HG02759 (cell line): Measurements from ENCODE around the gene PTPRJ.

ENCODE experiments used
- ATAC-seq: cut with Tn5 transposase; IDR thresholded peaks from one replicate; pipeline ENCODE4 v1.9.1; 2021; ENCODE audit warnings: mild to moderate bottlenecking, moderate library complexity; ENCODE audit not compliant: unreplicated experiment

PTPRJ gene

DNA sequence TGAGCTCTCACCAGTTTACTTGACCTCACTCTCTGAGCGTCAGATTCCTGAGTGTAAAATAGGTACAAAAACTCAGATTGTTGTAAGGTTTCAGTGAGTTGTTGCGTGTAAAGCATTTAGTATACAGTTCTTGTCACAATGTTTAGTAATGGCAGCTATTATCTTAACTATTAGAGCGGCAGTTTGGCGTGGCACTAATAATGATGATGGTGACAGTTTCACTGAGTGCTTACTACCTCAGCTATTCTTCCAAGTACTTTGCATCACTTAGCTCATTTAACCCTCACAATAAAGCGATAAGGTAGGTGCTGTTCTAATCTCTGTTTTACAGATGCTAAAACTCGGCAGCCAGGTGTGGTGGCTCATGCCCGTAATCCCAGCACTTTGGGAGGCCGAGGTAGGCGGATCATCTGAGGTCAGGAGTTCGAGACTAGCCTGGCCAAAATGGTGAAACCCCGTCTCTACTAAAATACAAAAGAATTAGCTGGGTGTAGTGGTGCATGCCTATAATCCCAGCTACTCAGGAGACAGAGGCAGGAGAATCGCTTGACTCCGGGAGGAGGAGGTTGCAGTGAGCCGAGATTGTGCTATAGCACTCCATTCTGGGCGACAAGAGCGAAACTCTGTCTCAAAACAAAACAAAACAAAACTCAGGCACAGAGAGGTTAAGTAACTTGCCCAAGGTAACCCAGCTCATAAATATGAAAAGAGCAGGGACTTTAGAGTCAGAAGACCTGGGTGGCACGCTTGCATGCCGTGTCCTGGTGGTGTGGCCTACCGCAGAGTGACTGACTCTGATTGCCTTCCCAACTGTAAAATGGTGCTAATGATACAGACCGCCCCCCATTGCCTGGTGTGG, 76.2 kb downstream of the PTPRJ start:
- ATAC-seq: no peak

DNA sequence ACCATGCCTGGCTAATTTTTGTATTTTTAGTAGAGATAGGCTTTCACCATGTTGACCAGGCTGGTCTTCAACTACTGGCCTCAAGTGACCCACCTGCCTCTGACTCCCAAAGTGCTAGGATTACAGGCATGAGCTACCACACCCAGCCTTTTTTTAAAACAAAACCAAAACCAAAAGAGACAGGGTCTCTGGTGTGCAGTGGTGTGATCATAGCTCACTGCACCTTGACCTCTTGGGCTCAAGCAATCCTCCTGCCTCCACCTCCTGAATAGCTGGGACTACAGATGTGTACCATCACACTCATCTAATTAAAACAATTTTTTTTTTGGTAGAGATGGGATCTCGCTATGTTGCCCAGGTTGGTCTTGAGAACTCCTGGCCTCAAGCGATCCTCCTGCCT, 77.7 kb downstream of the PTPRJ start:
- no peak for ATAC-seq

DNA sequence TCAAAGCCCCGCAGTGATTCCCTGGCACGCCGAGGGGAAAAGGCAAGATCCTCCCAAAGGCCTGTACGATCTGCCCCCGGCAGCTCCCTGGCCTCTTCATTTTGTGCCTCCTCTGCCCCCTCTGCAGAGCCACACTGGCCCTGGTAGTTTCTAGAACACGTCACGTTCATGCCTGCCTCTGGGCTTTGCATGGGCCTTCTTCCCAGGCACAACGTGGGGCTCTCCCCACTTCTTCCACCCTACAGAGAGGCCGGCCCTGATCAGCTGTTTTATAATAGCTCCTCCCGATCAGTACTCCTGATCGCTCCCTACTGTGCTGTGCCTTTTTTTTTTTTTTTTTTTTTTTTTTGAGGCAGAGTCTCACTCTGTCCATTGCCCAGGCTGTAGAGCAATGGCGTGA, 78.4 kb downstream of the PTPRJ start:
- ATAC-seq: no peak

DNA sequence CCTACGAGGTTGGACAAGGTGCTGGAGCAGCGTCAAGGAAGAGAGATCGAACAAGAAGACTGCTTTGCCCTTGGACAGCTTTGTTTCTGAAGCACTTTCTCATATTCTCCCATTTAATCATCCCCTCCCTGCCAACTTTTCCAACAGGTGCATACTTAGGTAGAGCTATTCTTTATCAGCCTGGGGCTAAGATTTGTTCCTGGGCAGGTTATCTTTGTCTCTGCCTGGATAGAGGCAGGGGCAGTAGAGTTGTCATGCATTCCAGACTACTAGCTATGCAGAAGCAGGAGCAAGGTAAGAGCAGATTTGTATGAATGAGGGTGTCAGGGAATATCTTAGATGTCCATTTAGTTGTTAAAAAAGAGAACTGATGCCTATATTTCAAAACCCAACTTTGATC, 82.3 kb downstream of the PTPRJ start:
- ATAC-seq: no peak

DNA sequence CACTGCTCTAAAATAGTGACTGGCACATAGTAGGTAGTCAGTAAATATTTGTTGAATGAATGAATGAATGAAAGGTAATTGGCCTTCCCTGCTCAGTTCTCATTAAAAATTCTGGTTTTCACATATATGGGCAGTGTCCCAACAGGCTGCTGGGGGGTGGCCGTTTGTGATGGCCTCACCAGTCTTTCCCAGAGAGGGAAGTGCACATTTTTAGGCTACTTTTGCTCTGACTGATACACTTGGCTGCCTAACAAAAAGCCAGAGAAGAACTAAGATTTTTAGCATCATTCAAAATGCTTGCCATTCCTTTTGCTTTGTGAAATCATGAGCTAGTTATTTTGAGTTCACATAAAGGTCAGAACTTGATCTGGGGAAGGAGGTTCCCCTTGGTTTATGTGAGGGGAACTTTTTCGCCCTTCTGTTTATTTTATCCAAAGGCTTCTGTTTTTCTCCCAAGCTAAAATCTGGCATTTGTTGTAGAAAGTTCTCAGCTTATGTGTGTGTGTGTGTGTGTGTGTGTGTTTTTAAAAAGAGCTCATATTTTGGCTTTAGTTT, 83.1 kb downstream of the PTPRJ start:
- no peak for ATAC-seq

DNA sequence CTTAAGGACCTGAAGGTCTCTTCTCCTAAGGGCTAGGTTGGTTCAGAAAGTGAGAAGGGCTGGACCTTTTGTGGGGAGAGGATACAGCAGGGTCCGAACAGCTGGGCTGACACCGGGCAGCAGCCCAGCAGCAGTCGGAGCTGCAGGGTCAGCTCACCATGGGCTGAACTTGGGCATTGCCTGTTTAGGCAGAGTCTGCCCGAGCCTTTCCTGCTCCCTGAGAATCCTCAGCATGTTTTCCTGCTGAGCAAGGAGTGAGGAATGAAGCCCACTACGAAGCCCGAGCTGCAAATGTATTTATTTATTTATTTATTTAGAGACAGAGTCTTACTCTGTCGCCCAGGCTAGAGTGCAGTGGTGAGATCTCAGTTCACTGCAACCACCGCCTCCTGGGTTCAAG, 83.9 kb downstream of the PTPRJ start:
- ATAC-seq: no peak

DNA sequence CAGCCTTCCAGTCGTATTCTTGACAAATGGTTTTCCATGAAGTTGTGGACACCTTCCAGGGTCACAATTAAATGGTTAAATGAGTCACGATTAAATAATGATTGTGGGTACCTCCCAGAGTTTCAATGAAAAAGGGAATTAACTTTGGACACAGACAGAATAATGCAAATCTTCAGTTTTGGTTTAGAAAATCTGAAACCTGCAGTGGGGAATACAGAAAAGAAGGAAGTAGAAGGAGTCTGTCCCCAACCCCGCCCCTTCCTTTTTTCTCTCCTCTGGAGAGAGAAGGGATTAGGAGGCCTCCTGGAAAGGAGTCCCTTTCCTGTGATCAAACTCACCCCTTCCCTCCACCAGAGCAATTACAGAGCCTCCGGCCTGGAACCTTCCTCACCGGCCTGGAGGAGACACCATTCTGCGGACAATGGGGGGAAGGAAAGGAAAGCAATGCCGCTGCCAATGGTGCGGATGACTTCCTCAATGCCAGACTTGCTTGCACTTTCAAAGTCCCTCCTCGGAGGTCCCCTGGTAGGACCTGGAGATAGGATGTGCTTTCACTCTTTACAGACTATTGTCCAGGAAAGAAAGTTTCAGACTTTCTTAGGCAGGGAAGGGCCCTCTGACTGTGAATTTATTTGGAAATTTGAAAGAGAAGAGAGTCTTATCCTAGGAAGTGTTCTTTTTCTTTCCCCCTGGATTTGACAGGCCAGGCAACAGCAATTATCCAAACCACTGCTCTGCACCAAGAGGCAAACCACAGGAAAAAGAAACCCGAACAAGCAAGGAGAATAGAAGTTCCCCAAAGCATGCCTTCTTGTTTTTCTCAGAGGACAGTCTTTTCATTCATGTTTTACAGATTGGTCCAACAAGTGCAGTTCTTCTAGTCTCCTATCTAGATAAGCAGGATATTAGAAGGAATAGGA, 86.8 kb downstream of the PTPRJ start:
- no peak for ATAC-seq

DNA sequence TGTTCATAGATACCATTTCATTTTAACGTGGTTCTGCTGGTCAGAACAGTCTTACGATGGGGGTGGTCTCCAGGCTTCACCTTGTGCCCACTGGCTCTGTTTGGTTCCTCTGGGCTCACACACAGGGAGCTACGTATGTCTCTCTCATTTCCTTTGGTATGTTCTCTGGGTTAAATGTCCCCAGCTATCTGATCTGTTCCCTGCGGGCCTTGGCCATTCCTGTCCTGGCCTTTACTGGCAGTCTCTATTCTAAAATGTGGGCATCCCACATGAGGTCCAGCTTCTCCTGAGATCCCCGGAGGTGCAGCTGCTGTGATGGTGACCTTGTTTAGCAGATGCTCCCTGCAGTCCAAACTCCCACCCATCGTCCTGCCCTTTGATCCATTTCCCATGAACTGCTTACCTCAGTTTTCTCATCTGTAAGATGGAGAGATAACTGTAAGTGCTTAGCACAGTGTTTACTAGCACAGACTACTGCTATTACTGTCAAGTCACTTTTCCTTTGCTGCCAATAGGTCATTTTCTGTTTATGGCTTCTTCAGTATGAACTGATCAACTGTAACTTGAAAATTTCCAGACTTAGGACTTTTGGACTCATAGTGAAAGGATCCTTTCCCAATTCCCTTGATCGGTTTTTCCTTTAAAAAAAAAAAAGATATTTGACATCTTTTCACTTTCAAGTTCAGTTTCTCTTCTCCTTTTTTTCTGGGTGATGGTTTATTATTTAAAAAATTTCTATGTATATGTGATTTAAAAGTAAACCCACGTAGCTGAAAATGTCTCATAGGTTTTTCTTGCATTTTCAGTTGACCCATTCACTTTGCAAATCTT, 92.9 kb downstream of the PTPRJ start:
- ATAC-seq: no peak

DNA sequence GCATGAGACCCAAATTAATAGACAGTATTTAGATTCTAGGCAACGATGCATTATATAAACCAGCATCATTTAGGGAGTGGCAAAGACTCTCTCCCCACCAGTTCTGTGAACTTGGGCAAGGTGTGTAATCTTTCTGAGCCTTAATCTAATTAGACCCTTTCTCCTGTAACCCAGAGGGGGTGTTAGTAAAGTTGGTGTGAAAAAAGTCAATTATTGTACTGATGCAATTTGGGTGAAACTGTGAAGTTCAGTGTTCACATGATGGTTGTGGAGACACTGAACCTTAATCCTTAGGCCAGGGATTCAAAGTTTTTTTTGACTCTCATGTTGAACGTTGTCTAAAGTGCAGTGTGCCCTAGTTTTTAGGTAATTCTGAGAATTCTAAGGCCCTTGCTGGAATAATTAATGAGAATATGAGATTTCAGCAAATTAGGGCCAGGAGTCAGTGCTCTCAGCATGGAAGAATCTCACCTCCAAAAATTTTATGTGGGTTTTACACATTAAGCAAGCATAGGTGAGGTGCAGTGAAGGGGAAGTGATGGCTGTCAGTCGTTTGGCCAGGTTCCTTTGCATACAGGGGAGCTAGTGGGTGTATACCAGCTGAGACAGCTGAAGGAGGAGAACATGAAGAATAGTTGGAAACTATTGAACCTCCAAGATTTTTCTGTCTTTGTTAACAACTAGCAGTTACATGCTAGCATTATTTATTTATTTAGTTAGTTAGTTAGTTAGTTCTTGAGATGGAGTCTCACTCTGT, 94.2 kb downstream of the PTPRJ start:
- ATAC-seq: no peak

DNA sequence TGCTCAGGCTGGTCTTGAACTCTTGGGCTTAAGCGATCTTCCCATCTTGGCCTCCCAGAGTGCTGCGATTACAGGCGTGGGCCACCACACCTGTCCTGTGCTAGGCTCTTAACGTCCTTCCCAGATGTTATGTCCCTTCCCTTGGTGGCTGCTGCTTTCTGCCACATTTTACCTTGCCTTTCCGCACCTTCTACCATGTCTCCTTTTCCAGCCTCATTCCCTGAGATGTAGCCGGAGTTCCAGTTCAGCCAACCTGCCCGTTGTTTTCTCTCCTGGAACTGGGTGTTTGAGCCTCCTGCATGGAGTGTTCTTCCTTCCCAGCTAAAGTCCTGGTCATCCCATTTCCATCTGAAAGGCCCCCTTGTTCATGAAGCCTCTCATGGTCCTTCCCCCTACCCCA, 95.3 kb downstream of the PTPRJ start:
- ATAC-seq: no peak

DNA sequence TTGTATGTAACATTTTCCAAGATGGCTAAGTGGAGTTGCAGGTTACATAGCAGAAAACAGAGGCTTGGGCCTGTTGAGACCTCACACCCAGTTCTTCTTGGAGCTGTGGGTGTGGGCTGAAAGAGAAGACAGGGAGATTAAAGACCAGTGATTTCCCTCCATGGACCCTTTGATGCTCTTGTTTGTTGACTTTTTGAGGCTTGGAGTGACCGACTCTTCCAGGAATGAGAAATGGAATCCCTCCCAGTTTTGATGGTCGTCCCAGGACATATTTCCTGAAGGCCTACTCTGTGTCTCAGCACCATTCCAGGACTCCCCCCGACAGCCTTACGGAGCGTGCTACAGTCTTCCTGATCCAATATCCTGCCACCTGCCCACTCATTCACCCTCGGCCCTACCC, 96.9 kb downstream of the PTPRJ start:
- no peak for ATAC-seq

DNA sequence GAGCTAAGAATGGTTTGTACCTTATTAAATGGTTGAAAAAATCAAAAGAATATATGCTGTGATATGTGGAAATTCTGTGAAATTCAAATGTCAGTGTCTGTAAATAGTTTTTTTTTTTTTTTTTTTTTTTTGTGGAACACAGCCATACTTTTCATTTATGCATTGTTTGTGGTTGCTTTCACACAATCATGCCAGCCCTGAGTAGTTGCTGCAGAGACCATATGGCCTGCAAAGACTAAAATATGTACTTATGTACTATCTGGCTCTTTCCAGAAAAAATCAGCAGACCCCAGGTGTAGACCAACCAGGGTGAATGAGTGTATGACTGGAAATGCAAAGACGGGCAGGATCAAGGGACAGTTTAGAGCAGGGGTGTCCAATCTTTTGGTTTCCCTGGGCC, 98.3 kb downstream of the PTPRJ start:
- no peak for ATAC-seq

DNA sequence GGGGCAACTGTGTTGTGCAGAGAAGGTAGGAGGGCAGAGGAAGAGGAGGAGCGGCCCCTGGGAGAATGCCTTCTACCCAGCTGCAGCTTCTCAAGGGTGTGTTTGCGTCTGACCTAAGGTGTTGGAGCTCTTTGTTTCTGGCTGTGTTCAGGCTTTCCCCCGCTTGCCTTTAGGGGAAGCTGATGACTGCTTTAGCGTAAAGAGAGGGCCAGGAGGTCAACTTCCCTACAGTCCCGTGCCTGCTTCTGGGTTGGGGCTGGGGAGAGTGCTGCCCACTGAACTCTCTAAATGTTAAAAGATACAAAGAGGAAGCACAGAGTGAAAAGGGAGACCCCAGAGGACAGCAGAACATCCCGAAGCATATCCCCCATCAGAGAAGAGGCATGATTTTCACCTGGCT, 99.2 kb downstream of the PTPRJ start:
- ATAC-seq: no peak

DNA sequence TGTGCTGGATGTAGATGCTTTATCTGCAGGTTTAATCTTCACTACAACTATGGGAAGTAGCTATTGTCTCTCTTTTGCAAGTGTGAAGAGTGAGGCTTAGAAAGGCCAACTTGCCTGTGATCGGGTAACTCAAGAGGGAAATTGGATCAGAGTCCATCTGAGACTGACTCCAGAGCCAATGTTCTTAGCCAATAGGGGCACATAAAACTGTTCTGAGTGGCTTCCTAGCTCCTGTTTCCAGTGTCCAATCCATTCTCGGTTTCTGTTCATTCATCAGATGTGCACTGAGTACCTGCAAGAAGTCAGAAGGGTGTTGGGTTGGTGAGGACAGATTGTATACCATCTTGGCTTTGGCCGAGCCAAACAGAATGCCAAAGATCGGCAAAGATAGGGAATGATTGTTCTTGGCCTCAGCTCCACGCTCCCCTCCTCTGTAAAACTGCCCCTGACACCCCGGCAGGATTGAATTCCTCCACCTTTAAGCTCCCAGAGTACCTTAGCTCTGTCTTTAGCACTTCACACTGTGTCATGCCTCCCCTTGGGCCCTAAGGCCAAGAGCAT, 100.0 kb downstream of the PTPRJ start:
- ATAC-seq: no peak

DNA sequence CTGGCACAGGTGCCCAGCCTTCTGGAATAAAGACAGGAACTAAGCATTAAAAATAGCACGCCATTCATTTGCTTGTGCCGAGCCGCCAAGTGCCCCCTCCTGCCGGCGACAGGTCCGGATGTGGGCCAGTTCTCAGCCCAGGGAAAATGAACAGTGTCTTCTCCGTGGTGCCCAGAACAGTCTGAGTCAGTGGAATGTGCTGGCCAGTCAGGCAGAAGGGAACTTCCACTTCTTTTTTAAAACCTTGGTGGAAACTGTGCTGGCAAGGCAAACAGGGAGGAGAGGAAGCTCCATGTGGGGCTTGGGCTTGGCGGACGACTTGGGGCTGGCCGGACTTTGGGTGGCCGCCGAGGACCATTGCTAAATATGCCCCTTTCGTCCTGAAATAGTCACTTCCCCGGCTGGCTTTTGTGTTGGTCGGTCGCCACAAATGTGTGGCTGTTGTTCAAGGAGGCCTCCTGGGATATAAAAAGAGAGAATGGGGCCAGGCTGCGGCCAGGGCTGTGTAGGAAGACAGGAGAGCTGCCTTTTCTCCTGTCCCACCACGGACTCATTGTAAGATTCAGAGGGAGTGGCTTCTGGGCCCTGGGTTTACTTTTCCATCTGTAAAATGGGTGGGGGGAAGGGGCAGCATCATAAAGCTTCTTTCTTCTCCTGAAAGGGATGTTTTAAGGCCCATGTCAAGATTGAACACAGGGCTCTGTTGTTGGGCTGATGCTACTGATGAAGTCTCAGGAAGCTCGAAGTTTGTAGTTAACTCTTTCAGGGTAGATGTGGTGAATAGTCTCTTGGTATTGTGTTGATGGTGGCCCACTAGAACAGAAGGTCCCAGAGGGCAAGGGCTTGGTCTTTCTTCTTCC, 101.0 kb downstream of the PTPRJ start:
- no peak for ATAC-seq

DNA sequence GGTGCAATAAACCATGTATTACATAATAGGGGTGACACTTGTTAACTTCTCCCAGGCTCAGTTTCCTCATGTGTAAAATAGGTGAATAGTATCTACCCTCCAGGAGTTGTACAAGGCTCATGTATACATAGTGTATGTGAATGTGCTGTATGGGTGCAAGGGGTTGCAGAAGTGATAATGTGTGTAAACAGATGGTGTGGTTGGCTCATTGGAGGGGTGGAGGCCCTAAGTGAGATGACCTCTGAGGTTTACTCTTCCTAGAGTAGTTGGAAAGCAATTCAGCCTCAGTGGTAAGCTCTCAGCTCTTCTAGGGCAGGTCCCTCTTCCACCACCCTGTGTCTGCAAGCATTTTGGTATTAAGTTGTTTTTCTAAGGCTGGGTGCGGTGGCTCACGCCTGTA, 102.4 kb downstream of the PTPRJ start:
- ATAC-seq: no peak

DNA sequence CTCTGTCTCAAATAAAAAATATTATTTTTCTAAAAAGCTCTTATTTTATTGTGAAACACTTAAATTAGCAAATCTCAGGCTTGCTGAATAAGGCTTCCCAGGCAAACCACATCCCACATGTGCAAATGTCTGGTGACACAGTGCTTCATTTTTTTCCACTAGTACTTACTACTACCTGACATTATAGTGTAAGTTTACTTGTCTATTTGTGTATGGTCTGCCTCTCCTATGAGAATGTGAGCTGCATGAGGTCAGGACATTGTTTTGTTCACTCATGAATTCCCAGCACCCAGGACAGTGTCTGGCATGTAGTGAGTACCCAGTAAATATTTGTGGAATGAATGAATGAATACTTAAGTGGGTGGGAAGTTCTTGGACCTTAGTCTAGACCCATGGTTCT, 103.1 kb downstream of the PTPRJ start:
- ATAC-seq: no peak

DNA sequence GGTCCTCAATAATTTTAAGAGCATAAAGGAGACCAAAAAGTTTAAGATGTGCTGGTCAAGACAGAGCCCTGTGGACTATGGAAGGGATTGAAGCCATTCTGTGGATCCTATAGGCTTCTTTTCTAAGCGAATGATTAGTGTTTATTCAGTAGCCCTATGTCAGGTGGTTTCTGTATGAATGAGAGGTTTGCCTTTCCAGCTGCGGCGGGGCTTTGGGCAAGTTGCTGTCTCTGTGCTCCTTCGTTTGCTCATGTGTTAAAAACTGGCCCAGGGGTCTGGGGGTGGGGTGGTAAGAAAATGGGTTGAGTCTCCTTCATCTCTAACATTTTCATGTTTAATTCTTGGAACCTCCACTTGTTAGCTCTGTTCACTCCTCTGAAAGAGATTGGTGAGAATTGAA, 105.3 kb downstream of the PTPRJ start:
- ATAC-seq: no peak

DNA sequence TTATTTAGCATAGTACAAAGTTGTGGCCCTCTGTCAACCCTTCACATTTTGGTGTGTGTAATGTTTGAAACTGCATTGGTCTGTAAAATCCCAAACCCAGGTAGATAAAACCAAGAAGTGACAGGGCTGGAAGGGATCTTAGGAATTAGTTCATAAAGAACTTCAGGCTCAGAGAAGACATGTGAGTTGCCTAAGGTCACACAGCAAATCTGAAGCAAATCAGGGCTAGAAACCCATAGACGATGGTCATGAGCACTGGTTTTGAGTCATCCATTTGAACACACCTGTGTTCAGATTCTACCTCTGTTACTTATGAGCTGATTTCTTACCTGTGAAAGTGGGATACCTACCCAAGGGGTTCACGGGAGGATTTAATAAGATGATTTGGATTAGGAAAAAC, 107.1 kb downstream of the PTPRJ start:
- ATAC-seq: no peak
